ENCODE data around the gene MOB2. TPM values are rescaled to one million over a fixed set of nuclear protein-coding genes. Genes with fewer than 3 reads are reported as not detected.
"Not testable (repeated sequence)": the region's sequence is repeated elsewhere in the genome, so short reads cannot be mapped to it uniquely, and the experiment has no call there.

MOB2 gene
- total RNA-seq, 2 experiments from 2014 or later: 15.3 TPM

DNA sequence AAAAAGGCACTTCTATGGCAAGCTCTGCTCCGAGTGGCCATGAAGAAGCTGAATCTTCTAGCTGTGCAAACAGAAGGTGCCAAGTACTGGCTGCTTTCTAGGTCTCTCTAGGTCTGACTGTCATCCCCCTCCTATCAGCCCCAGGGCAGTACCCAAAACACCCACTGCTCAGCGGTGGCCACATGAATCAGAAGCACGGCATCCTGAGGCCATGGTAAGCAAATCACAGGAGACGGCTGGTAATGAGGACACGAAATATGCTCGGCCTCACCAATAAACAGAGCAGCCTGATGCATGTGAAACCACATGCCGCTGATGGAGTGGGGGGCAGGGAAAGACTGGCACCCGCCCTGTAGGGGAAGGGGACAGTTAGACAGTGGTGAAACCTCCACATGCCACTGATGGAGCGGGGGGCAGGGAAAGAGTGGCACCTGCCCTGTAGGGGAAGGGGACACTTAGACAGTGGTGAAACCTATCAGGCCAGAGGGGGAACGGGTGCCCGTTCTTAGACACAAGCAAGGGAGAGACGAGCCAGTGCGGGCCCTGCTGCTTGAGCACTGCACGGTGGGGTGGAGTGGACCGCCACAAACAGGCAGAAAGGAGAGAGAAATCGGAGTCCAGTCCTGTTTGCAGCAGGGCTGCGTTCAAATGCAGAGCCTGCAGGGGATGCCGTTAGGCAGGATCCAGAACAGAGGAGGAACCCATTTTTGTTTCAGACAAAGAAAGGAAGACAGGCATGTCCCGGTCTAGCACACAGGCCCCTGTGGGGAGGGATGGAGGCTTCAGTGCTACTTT is 29.9 kb upstream of the MOB2 start:
- CTCF ChIA-PET: interaction anchor here (0.7 to 2.4 kb wide), 9 partner anchors 10 to 311 kb away, joined by 3 to 8 read pairs (median 3); no protein-coding TSS in a partner anchor
- Mint-ChIP-seq H3K9me3 (ENCODE audit: low read depth) (no peaks in the 10 kb centered on the region), H3K27me3 (no peaks in the 10 kb centered on the region), H3K36me3 (ENCODE audit: low read depth) (no peaks in the 10 kb centered on the region), H3K4me1 (peaks cover 46% of the 10 kb centered on the region), H3K4me3 (no peak overlapping the region), H3K27ac (no peak overlapping the region)
- ATAC-seq (peak; percentile 35), DNase-seq (peak; percentile 20)
- intact Hi-C loops (cut with DNase I, micrococcal nuclease): loop anchor here (5.0 to 10.0 kb wide), 4 partner anchors 64 to 672 kb away; partner anchors contain the start of genes POLR2L (in 1 of the 2) and TSPAN4 (in 1 of the 2)
- POLR2A ChIA-PET: no interaction called here

DNA sequence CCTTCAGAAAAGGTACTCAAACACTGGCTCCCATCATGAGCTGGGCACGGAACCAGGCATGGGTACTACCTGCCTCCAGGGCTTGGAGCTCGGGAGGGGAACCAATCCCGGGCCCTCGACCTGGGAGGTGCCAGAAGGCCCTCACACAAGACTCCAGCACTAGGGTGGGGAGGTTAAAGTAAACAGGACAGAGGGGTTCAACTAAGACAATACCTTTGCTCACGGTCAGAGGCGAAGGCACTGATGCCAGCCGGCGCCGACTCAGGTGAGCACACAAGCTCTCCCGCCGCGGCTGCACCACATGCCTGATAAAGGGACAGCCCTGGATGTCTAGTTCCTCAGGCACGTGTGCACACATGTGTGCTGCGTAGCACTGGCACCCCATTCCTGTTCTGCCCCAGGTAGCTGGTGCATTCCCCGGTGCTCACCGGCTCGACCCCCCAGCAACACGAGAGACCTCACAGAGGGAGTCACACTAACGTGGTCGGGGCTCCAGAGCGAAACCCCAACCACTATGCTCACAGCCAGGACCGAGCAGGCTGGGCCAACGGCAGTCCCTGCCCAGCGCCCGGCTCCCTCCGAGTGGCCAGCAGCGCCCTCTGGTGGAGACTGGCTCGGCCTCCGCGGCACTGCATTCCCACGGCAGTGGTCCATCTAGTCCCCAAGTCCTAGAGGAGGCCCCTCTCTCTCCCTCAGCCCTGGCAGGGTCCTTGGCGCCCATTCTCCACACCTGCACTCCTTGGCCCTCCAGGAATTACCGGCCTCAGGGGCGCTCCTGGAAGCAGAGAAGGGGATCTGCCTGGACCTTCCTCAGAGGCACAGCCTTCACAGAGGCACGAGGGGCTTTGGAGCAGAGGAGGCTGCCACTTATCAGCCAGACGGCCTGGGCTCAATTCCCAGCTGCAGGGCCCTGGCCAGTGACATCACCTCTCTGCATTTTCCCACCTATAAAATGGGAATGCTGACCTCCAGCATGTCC is 28.8 kb upstream of the MOB2 start:
- Mint-ChIP-seq H3K27me3 (no peaks in the 10 kb centered on the region), H3K36me3 (ENCODE audit: low read depth) (no peaks in the 10 kb centered on the region), H3K4me3 (no peak overlapping the region), H3K4me1 (peaks cover 44% of the 10 kb centered on the region), H3K9me3 (ENCODE audit: low read depth) (no peaks in the 10 kb centered on the region), H3K27ac (no peak overlapping the region)
- ATAC-seq (peak; percentile 86), DNase-seq (peak; percentile 88)
- intact Hi-C loops (cut with DNase I, micrococcal nuclease): loop anchor here (1.0 to 10.0 kb wide), 9 partner anchors 59 to 671 kb away; partner anchors contain the start of genes POLR2L (in 1 of the 2) and TSPAN4 (in 1 of the 2)
- ChIA-PET POLR2A (interaction anchor here (0.6 kb wide), 1 partner anchor 95 kb away, joined by 6 read pairs; no protein-coding TSS in a partner anchor), CTCF (interaction anchor here (0.7 to 2.4 kb wide), 14 partner anchors 7 to 313 kb away, joined by 3 to 8 read pairs (median 3); no protein-coding TSS in a partner anchor)

DNA sequence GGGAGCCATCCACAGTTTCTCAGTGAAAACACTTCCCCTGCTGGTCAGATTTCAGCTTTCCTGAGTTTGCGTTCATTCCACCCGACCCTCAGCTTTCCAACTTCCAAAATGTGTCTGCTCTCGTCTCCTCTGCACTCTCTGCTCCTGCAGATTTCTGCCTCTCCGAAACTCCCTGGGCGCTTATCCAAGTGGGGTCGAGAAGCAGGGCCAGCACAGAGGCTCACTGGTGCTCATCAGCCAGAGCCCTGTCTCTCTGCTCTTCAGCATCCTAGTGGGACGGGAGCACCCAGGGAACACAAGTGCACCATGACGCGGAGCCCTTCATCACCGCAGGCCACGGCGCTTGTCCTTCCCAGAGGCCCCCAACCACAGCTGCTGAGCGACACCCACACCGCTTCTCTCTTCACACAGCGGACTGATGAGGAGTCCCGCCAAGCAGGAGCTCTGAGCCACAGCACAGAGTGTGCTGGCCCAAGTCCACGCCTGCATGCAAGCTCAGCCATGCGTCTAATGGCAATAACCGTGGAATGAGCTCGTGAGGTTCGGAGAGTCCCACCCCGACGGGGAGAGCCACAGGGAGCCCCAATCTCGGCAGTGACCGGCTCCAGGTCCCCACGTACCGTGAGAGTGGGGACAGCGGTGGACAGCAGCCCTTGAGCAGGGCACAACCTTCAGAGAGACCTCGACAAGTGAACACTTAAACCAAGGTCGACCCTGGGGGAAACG is 27.9 kb upstream of the MOB2 start:
- POLR2A ChIA-PET: interaction anchor here (0.6 kb wide), 1 partner anchor 95 kb away, joined by 6 read pairs; no protein-coding TSS in a partner anchor
- Mint-ChIP-seq H3K4me3 (no peak overlapping the region), H3K4me1 (peaks cover 45% of the 10 kb centered on the region), H3K36me3 (ENCODE audit: low read depth) (no peaks in the 10 kb centered on the region), H3K9me3 (ENCODE audit: low read depth) (no peaks in the 10 kb centered on the region), H3K27ac (no peak overlapping the region), H3K27me3 (no peaks in the 10 kb centered on the region)
- intact Hi-C loops (cut with DNase I, micrococcal nuclease): loop anchor here (1.0 to 10.0 kb wide), 9 partner anchors 60 to 670 kb away; partner anchors contain the start of genes POLR2L (in 1 of the 2) and TSPAN4 (in 1 of the 2)
- CTCF ChIA-PET: interaction anchor here (0.6 to 2.4 kb wide), 10 partner anchors 8 to 312 kb away, joined by 3 to 8 read pairs (median 3); no protein-coding TSS in a partner anchor
- DNase-seq: no peak
- no peak for ATAC-seq

DNA sequence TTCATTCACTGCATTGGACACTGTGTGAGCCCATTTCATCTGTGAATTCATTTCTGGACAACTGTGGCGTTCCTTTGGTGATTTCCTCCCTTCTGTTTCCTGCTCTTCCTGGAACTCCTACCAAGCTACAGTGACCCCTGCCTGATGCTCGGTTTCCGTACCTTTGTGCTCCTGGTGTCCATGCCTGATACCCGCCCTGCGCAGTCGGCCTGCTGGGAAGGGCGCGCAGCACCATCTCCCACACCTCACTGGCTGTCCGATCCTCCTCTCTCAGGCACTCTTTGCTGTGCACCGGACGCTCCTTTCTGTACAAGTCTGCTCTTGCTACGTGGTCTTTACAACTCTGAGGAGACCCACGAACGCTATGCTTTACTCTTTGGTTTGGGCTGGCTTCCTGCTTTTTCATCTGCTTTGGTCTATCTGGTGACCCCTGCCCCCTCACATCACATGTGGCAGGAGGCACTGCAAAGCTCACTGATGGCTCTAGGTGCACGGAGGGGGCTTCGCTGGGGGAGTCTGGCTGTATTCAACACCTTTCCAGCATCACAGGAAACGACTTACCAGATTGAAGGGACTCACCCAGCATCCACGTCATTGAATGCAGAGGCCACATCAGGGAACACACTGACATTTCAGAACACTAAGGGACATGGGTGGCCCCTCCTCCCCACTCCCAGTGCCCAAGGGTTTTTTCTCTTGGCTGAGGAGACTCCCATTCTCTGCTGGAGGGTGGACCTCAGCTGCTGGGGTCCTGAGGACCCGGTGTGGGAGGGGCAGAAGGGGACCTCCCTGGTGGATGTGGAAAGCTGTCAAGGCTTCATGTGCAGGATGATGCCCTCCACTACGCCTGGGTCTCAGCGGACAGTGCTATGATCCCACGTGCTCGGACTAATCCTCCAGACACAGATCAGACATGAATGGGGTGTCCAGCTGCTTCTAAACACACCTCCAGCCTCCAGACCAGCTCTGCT is 27.0 kb upstream of the MOB2 start:
- no peak overlapping the region for H3K27ac Mint-ChIP-seq
- peaks cover 48% of the 10 kb centered on the region for H3K4me1 Mint-ChIP-seq
- no peaks in the 10 kb centered on the region for H3K36me3 Mint-ChIP-seq (ENCODE audit: low read depth)
- H3K27me3 Mint-ChIP-seq: no peaks in the 10 kb centered on the region
- no peak for DNase-seq
- no peaks in the 10 kb centered on the region for H3K9me3 Mint-ChIP-seq (ENCODE audit: low read depth)
- intact Hi-C loops (cut with DNase I, micrococcal nuclease): loop anchor here (10.0 kb wide), 2 partner anchors 249 to 669 kb away; partner anchors contain the start of genes POLR2L (in 1 of the 2) and TSPAN4 (in 1 of the 2)
- ChIA-PET POLR2A (no interaction called here), CTCF (interaction anchor here (0.6 to 2.4 kb wide), 6 partner anchors 9 to 309 kb away, joined by 3 to 8 read pairs (median 4); no protein-coding TSS in a partner anchor)
- H3K4me3 Mint-ChIP-seq: no peak overlapping the region
- ATAC-seq: no peak

DNA sequence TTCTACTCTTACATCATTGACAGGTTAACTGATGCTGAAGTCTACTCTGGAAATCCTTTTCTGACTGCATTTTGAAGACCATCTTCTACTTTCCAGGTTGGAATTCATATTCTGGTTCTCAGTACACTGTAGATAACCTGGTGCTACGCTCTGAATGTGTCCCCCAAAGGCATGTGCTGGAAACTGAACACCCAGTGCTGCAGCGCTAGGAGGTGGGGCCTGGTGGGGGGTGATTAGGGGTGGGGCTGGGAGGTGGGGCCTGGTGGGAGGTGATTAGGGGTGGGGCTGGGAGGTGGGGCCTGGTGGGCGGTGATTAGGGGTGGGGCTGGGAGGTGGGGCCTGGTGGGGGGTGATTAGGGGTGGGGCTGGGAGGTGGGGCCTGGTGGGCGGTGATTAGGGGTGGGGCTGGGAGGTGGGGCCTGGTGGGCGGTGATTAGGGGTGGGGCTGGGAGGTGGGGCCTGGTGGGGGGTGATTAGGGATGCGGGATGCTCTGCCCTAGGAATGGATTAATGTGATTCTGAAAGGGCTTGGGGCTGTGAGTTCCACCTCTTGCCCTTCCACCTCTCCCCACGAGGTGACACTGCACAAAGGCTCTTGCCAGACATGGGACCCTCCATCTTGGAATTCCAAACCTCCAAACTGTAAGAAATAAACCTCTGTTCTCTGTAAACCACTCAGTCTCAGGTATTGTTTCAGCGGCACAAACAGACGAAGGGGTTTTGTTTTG is 26.1 kb upstream of the MOB2 start:
- ATAC-seq: not testable (repeated sequence)

DNA sequence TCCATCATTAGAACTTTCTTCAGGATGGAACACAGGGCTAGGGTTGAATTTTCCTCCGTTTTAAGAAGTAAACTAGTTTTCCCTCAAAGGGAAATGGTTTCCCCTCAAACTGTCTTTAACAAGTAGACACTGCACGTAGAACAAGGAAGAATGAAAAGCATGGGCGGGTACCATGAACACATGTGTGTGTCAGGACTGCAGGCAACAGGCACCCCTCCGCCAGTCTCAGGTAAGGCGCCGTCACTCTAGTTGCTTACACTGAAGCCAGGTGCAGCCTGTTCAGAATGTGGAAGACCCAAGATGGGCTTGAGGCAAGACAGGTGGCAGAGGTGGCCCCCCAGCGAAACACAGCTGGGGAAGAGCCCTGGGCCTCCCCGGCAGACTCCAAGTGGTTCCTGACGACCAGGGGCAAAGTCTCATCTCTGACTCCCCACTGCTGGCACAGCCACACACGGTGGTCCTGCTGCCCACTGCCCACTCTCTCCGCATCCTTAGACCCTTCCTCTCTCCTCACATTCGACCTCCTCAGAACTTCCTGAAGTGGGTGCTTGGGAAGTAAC is 25.4 kb upstream of the MOB2 start:
- H3K27ac Mint-ChIP-seq: no peak overlapping the region
- ChIA-PET CTCF (interaction anchor here (0.6 to 0.7 kb wide), 2 partner anchors 182 to 292 kb away, joined by 3 to 4 read pairs; no protein-coding TSS in a partner anchor), POLR2A (no interaction called here)
- no peak for DNase-seq
- H3K4me3 Mint-ChIP-seq: no peak overlapping the region
- peaks cover 45% of the 10 kb centered on the region for H3K4me1 Mint-ChIP-seq
- H3K27me3 Mint-ChIP-seq: no peaks in the 10 kb centered on the region
- intact Hi-C loops (cut with DNase I, micrococcal nuclease): loop anchor here (10.0 kb wide), 2 partner anchors 247 to 667 kb away; partner anchors contain the start of genes POLR2L (in 1 of the 2) and TSPAN4 (in 1 of the 2)
- H3K9me3 Mint-ChIP-seq (ENCODE audit: low read depth): no peaks in the 10 kb centered on the region
- no peaks in the 10 kb centered on the region for H3K36me3 Mint-ChIP-seq (ENCODE audit: low read depth)
- no peak for ATAC-seq

More for the DNA sequence above, 26.1 kb upstream of the MOB2 start:
- H3K36me3 Mint-ChIP-seq (ENCODE audit: low read depth); H3K9me3 Mint-ChIP-seq (ENCODE audit: low read depth); POLR2A ChIA-PET; H3K4me3 Mint-ChIP-seq; H3K27me3 Mint-ChIP-seq; DNase-seq; H3K27ac Mint-ChIP-seq: not testable (repeated sequence)
- H3K4me1 Mint-ChIP-seq: peaks cover 47% of the 10 kb centered on the region
- intact Hi-C loops (cut with DNase I, micrococcal nuclease): loop anchor here (10.0 kb wide), 2 partner anchors 248 to 668 kb away; partner anchors contain the start of genes POLR2L (in 1 of the 2) and TSPAN4 (in 1 of the 2)
- CTCF ChIA-PET: interaction anchor here (0.7 kb wide), 1 partner anchor 291 kb away, joined by 3 read pairs; no protein-coding TSS in a partner anchor

DNA sequence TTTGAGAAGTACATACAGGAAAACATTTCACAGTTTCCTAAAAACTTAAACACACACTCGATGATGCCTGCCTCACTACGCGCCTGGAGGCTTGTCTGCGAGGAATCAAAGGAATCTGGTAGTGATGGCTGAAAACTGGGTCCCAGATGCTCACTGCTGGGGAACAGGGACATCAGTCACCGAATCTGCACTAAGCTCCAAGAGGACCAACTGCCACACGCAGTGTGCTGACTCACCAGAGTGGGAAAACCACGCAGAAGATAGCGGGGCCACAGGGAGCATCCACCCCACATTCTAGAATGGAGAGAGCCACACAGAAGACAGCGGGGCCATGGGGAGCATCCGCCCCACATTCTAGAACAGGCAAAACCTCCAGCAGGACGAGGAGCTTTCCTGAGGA is 24.3 kb upstream of the MOB2 start:
- H3K4me1 Mint-ChIP-seq: peaks cover 39% of the 10 kb centered on the region
- no peak overlapping the region for H3K27ac Mint-ChIP-seq

DNA sequence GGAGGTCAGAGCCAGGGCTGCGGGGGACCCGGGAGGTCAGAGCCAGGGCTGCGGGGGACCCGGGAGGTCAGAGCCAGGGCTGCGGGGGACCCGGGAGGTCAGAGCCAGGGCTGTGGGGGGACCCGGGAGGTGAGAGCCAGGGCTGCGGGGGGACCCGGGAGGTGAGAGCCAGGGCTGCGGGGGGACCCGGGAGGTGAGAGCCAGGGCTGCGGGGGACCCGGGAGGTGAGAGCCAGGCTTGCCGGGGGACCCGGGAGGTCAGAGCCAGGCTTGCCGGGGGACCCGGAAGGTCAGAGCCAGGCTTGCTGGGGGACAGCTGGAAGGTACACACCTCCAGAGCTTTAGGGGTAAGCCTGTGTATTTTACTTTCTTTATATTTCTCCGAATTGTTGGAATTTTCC is 23.8 kb upstream of the MOB2 start:
- H3K27me3 Mint-ChIP-seq; CTCF ChIA-PET; ATAC-seq; H3K9me3 Mint-ChIP-seq (ENCODE audit: low read depth); DNase-seq; H3K27ac Mint-ChIP-seq; H3K36me3 Mint-ChIP-seq (ENCODE audit: low read depth); POLR2A ChIA-PET; H3K4me3 Mint-ChIP-seq: not testable (repeated sequence)
- peaks cover 35% of the 10 kb centered on the region for H3K4me1 Mint-ChIP-seq
- intact Hi-C loops (cut with DNase I, micrococcal nuclease): loop anchor here (10.0 kb wide), 2 partner anchors 246 to 666 kb away; partner anchors contain the start of genes POLR2L (in 1 of the 2) and TSPAN4 (in 1 of the 2)

More for the DNA sequence above, 24.3 kb upstream of the MOB2 start:
- DNase-seq (no peak), ATAC-seq (no peak)
- H3K4me3 Mint-ChIP-seq: no peak overlapping the region
- intact Hi-C loops (cut with DNase I, micrococcal nuclease): loop anchor here (10.0 kb wide), 2 partner anchors 246 to 666 kb away; partner anchors contain the start of genes POLR2L (in 1 of the 2) and TSPAN4 (in 1 of the 2)
- CTCF ChIA-PET: no interaction called here
- no peaks in the 10 kb centered on the region for H3K27me3 Mint-ChIP-seq
- POLR2A ChIA-PET: no interaction called here
- H3K36me3 Mint-ChIP-seq (ENCODE audit: low read depth): no peaks in the 10 kb centered on the region
- no peaks in the 10 kb centered on the region for H3K9me3 Mint-ChIP-seq (ENCODE audit: low read depth)
